CD14-positive monocyte (primary cell): ENCODE data around the gene FGF14. TPM values are rescaled to one million over a fixed set of nuclear protein-coding genes. Genes with fewer than 3 reads are reported as not detected.

ENCODE experiments used
- DNase-seq, 3 donors: peaks; one replicate each; pipeline ENCODE4 v3.0.0-alpha.2; 2011 to 2022
- H2AFZ ChIP-seq: 2 replicates; pipeline ENCODE4 v1.6.0; 2012; ENCODE audit warnings: mild to moderate bottlenecking, low read depth, low read length, inconsistent platforms; ENCODE audit not compliant: insufficient read depth, poor library complexity, severe bottlenecking
- H3K27ac ChIP-seq, 2 donors: 1 replicate in 1 of 2; 2 replicates in 1 of 2; pipeline ENCODE4 v1.5.1; 2012 to 2013; ENCODE audit warnings: low read length in 2 of 2, control low read depth in 1 of 2, inconsistent platforms in 1 of 2, low read depth in 1 of 2, mild to moderate bottlenecking in 1 of 2
- H3K27me3 ChIP-seq, 2 donors: one replicate each; pipeline versions ENCODE4 v1.6.0 to v1.6.1; 2011 to 2013; ENCODE audit warnings: low read length in 2 of 2; ENCODE audit not compliant: control insufficient read depth in 2 of 2, insufficient read depth in 2 of 2
- H3K36me3 ChIP-seq, 2 donors: replicated peaks in 1 of 2; 1 replicate in 1 of 2; 2 replicates in 1 of 2; pipeline versions ENCODE4 v1.5.1 to v1.6.1; 2012 to 2013; ENCODE audit warnings: low read length in 2 of 2, control low read depth in 1 of 2, inconsistent platforms in 1 of 2, mild to moderate bottlenecking in 1 of 2; ENCODE audit not compliant: insufficient read depth in 2 of 2, control insufficient read depth in 1 of 2
- H3K4me1 ChIP-seq, 2 donors: 1 replicate in 1 of 2; 2 replicates in 1 of 2; pipeline versions ENCODE4 v1.5.1 to v1.6.1; 2012 to 2013; ENCODE audit warnings: low read length in 2 of 2, control low read depth in 1 of 2, inconsistent platforms in 1 of 2, mild to moderate bottlenecking in 1 of 2, moderate library complexity in 1 of 2; ENCODE audit not compliant: insufficient read depth in 2 of 2, control insufficient read depth in 1 of 2
- H3K4me2 ChIP-seq: replicated peaks from 2 replicates; pipeline ENCODE3; 2012; ENCODE audit warnings: low read length, moderate library complexity, mild to moderate bottlenecking; ENCODE audit not compliant: poor library complexity, severe bottlenecking; ENCODE audit errors: extremely low read depth
- H3K4me3 ChIP-seq, 3 experiments: fragments of 200-600 bp in 1 of 3; sonication (generic) in 1 of 3; replicated peaks in 1 of 3; 1 replicate in 2 of 3; 2 replicates in 1 of 3; pipeline ENCODE4 v1.5.1; 2011 to 2013; ENCODE audit warnings: low read length in 3 of 3, mild to moderate bottlenecking in 3 of 3, control low read depth in 2 of 3, low read depth in 2 of 3, inconsistent platforms in 1 of 3, moderate library complexity in 1 of 3
- H3K79me2 ChIP-seq: 2 replicates; pipeline ENCODE4 v1.6.0; 2012; ENCODE audit warnings: mild to moderate bottlenecking, control low read depth, inconsistent platforms, low read length, moderate library complexity; ENCODE audit not compliant: insufficient read depth
- H3K9ac ChIP-seq: 2 replicates; pipeline ENCODE4 v1.6.0; 2017; ENCODE audit warnings: low read length, mild to moderate bottlenecking; ENCODE audit not compliant: insufficient read depth, poor library complexity, severe bottlenecking
- H3K9me3 ChIP-seq, 2 donors: replicated peaks in 1 of 2; 1 replicate in 1 of 2; 2 replicates in 1 of 2; pipeline versions ENCODE4 v1.5.1 to v1.6.1; 2012 to 2013; ENCODE audit warnings: low read length in 2 of 2, control low read depth in 1 of 2; ENCODE audit not compliant: control insufficient read depth in 1 of 2, insufficient read depth in 1 of 2
- H4K20me1 ChIP-seq: 2 replicates; pipeline ENCODE4 v1.6.0; 2012; ENCODE audit warnings: mild to moderate bottlenecking, low read length, control low read depth, moderate library complexity; ENCODE audit not compliant: insufficient read depth
- H3K27ac Mint-ChIP-seq, 7 donors: one replicate each; pipeline ENCODE4 v1.8.0; 2020; ENCODE audit warnings: mild to moderate bottlenecking in 7 of 7, mixed read lengths in 7 of 7, moderate library complexity in 6 of 7, inconsistent platforms in 2 of 7
- H3K27me3 Mint-ChIP-seq, 3 donors: one replicate each; pipeline ENCODE4 v1.8.0; 2021 to 2022; ENCODE audit warnings: low read depth in 3 of 3, mild to moderate bottlenecking in 3 of 3, mixed read lengths in 3 of 3, moderate library complexity in 3 of 3, inconsistent platforms in 1 of 3
- H3K36me3 Mint-ChIP-seq, 2 donors: one replicate each; pipeline ENCODE4 v1.8.0; 2020; ENCODE audit warnings: mixed read lengths in 2 of 2, inconsistent platforms in 1 of 2, mild to moderate bottlenecking in 1 of 2
- H3K4me1 Mint-ChIP-seq: one replicate; pipeline ENCODE4 v1.8.0; 2020; ENCODE audit warnings: mild to moderate bottlenecking, mixed read lengths
- H3K4me3 Mint-ChIP-seq, 2 donors: one replicate each; pipeline ENCODE4 v1.8.0; 2020; ENCODE audit warnings: mild to moderate bottlenecking in 2 of 2, mixed read lengths in 2 of 2, moderate library complexity in 1 of 2
- H3K9me3 Mint-ChIP-seq, 7 donors: one replicate each; pipeline ENCODE4 v1.8.0; 2020 to 2022; ENCODE audit warnings: mixed read lengths in 7 of 7, mild to moderate bottlenecking in 6 of 7, moderate library complexity in 6 of 7, inconsistent platforms in 2 of 7
- WGBS: methylation state at CpG from one replicate; pipeline ENCODE4 v1.1.5; 2013; ENCODE audit warnings: missing lambda C conversion rate; ENCODE audit not compliant: insufficient coverage; 5-methylcytosine and 5-hydroxymethylcytosine counted together
- intact Hi-C, 2 donors: fragments of 100-400 bp; cut with micrococcal nuclease; formaldehyde crosslinking; loops; one replicate each; pipeline versions ENCODE4 v1.15.0 to v1.15.1; 2023
- polyA plus RNA-seq, 3 donors: library from polyadenylated mRNA; depleted of rRNA in 1 of 3; unstranded in 2 of 3; stranded (reverse) in 1 of 3; fragments of 300-500 nt in 2 of 3; fragments of >200 nt in 1 of 3; fragmentation: Illumina TruSeq in 2 of 3; gene quantifications; 1 replicate in 2 of 3; 2 replicates in 1 of 3; pipeline ENCODE4 v1.2.3, GENCODE V29; 2012 to 2021
- TF ChIP-seq, protein P1 (sequence below): fragments of 200-600 bp; IDR thresholded peaks from one replicate; pipeline ENCODE4 v1.8.0; 2022; ENCODE audit warnings: antibody characterized with exemption, mild to moderate bottlenecking

The FGF14 gene
- polyA plus RNA-seq, 3 donors = not detected

DNA sequence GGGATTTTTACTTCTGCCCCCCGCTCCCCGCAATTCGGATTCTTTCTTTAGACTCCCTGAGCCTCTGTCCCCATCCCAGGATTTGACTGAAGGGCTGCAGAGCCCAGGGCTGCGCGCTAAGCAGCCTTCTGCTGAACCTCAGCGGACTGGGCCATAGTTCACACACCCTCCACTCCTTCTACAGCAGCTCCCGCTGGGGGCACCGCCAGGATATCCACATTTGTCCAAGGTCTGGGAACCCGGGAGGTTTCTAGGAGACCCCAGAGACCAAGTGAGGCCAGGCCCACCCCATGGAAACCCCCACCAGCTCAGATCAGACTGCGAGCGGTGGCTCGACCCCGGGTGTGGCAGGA, 486.1 kb downstream of the FGF14 start:
- Histone ChIP-seq H3K79me2 (no peaks in the 10 kb centered on the region), H3K4me1 (no peaks in the 10 kb centered on the region), H3K27ac (no peak overlapping the region), H4K20me1 (no peaks in the 10 kb centered on the region), H3K4me2 (no peak overlapping the region), H3K27me3 (peaks cover 37 to 58% of the 10 kb centered on the region in 2 donors), H3K9ac (no peak overlapping the region), H3K36me3 (no peaks in the 10 kb centered on the region), H2AFZ (no peak overlapping the region), H3K4me3 (no peak overlapping the region), H3K9me3 (peaks cover 0 to 13% of the 10 kb centered on the region in 2 donors)
- peaks cover 40 to 54% (median 49%) of the 10 kb centered on the region in 3 donors for H3K27me3 Mint-ChIP-seq
- H3K36me3 Mint-ChIP-seq = no peaks in the 10 kb centered on the region
- peak overlapping the region in 1 of 7 donors; percentile 48 for H3K27ac Mint-ChIP-seq
- H3K9me3 Mint-ChIP-seq = peaks cover 0 to 9% (median 1%) of the 10 kb centered on the region in 7 donors
- no peaks in the 10 kb centered on the region for H3K4me1 Mint-ChIP-seq
- intact Hi-C loops = no loop called here
- peak overlapping the region in 1 of 2 donors; percentile 71 for H3K4me3 Mint-ChIP-seq
- 8% methylated on average over 9 of the region's 13 CpGs for WGBS
- TF ChIP-seq, protein P1, sequence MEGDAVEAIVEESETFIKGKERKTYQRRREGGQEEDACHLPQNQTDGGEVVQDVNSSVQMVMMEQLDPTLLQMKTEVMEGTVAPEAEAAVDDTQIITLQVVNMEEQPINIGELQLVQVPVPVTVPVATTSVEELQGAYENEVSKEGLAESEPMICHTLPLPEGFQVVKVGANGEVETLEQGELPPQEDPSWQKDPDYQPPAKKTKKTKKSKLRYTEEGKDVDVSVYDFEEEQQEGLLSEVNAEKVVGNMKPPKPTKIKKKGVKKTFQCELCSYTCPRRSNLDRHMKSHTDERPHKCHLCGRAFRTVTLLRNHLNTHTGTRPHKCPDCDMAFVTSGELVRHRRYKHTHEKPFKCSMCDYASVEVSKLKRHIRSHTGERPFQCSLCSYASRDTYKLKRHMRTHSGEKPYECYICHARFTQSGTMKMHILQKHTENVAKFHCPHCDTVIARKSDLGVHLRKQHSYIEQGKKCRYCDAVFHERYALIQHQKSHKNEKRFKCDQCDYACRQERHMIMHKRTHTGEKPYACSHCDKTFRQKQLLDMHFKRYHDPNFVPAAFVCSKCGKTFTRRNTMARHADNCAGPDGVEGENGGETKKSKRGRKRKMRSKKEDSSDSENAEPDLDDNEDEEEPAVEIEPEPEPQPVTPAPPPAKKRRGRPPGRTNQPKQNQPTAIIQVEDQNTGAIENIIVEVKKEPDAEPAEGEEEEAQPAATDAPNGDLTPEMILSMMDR = no peak
- no peak for DNase-seq

GRCh38 chr13:101915331-101915730, 486.5 kb downstream of the FGF14 start:
- intact Hi-C loops = no loop called here
- Histone ChIP-seq H3K9me3 (peaks cover 0 to 13% of the 10 kb centered on the region in 2 donors), H3K4me3 (no peak overlapping the region), H3K9ac (no peak overlapping the region), H3K27me3 (peaks cover 36 to 54% of the 10 kb centered on the region in 2 donors), H3K4me2 (no peak overlapping the region), H3K4me1 (no peaks in the 10 kb centered on the region), H3K27ac (no peak overlapping the region), H2AFZ (no peak overlapping the region), H3K79me2 (no peaks in the 10 kb centered on the region), H3K36me3 (no peaks in the 10 kb centered on the region), H4K20me1 (no peaks in the 10 kb centered on the region)
- TF ChIP-seq, protein P1 = no peak
- WGBS = 16% methylated on average over 6 of the region's 7 CpGs
- peaks cover 40 to 54% (median 47%) of the 10 kb centered on the region in 3 donors for H3K27me3 Mint-ChIP-seq
- H3K27ac Mint-ChIP-seq = no peak overlapping the region
- no peak for DNase-seq
- H3K4me3 Mint-ChIP-seq = peak overlapping the region in 1 of 2 donors; percentile 71
- H3K4me1 Mint-ChIP-seq = no peaks in the 10 kb centered on the region
- H3K9me3 Mint-ChIP-seq = peaks cover 0 to 9% (median 1%) of the 10 kb centered on the region in 7 donors
- no peaks in the 10 kb centered on the region for H3K36me3 Mint-ChIP-seq
